SK-N-MC (cell line): ENCODE results near the gene KCNG2.

ENCODE experiments used
- EZH2 ChIP-seq: fragments of 200-600 bp; sonication (generic); IDR thresholded peaks from one replicate; pipeline ENCODE4 v1.6.1; 2017; ENCODE audit warnings: antibody characterized with exemption
- FOXP2 ChIP-seq: optimal IDR thresholded peaks from 2 replicates; pipeline ENCODE3; 2011; ENCODE audit warnings: mild to moderate bottlenecking, moderate library complexity; ENCODE audit not compliant: insufficient read depth; ENCODE audit errors: extremely low read length, control extremely low read depth
- POLR2AphosphoS5 ChIP-seq: IDR thresholded peaks from 2 replicates; pipeline ENCODE4 v1.6.1; 2012; ENCODE audit warnings: mild to moderate bottlenecking, low read depth, low read length, borderline replicate concordance

DNA sequence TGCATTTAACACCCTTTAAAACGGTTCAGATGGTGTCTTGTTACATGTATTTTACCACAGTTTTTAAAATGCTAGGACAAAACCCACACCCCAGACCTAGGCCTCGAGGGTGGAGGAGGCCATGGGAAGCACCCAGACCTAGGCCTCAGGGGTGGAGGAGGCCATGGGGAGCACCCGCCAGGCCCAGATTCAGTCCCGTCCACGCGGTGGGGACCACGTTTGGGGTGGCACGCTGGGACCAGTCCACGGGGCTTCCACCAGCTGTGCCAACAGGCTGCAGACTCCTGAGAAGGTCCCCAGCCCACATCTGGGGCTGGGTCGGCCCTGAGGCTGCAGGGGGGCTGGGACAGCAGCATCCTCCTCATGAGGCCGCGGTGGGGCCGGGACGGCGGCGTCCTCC is 90.3 kb downstream of the KCNG2 start:
- TF ChIP-seq POLR2AphosphoS5: no peak
- no peak for TF ChIP-seq EZH2
- TF ChIP-seq FOXP2: no peak
